Measurements from ENCODE around the gene DNASE1L2. TPM values are rescaled to one million over a fixed set of nuclear protein-coding genes. Genes with fewer than 3 reads are reported as not detected.
A peak's percentile ranks its signal among the peaks of the same experiment; 100 is the strongest.

Gene DNASE1L2
- total RNA-seq, 1 experiment from 2014 or later = 0.27 TPM

GRCh38 chr16:2284001-2284770, 47.9 kb downstream of the DNASE1L2 start:
- BruUV-seq (replicated peaks) = no TSS peak
- ChIA-PET CTCF (no interaction called here), POLR2A (no interaction called here)
- Mint-ChIP-seq H3K4me3 (ENCODE audit: unreplicated experiment) (no peak overlapping the region), H3K4me1 (ENCODE audit: low read depth, unreplicated experiment) (no peaks in the 10 kb centered on the region), H3K36me3 (ENCODE audit: insufficient read depth, unreplicated experiment) (peaks cover 6% of the 10 kb centered on the region), H3K9me3 (ENCODE audit: unreplicated experiment) (no peaks in the 10 kb centered on the region), H3K27me3 (ENCODE audit: insufficient read depth, unreplicated experiment) (peaks cover 3% of the 10 kb centered on the region), H3K27ac (ENCODE audit: unreplicated experiment) (peak overlapping the region; percentile 47)
- Histone ChIP-seq H3K27me3 (replicated peaks; ENCODE audit: control insufficient read depth, insufficient read depth, low read length) (no peaks in the 10 kb centered on the region), H3K36me3 (ENCODE audit: control insufficient read depth, insufficient read depth, low read length) (no peaks in the 10 kb centered on the region), H3K4me1 (no peaks in the 10 kb centered on the region), H3K9me3 (no peaks in the 10 kb centered on the region), H3K4me3 (ENCODE audit: low read depth, low read length) (no peak overlapping the region)
- TF ChIP-seq, protein P1, sequence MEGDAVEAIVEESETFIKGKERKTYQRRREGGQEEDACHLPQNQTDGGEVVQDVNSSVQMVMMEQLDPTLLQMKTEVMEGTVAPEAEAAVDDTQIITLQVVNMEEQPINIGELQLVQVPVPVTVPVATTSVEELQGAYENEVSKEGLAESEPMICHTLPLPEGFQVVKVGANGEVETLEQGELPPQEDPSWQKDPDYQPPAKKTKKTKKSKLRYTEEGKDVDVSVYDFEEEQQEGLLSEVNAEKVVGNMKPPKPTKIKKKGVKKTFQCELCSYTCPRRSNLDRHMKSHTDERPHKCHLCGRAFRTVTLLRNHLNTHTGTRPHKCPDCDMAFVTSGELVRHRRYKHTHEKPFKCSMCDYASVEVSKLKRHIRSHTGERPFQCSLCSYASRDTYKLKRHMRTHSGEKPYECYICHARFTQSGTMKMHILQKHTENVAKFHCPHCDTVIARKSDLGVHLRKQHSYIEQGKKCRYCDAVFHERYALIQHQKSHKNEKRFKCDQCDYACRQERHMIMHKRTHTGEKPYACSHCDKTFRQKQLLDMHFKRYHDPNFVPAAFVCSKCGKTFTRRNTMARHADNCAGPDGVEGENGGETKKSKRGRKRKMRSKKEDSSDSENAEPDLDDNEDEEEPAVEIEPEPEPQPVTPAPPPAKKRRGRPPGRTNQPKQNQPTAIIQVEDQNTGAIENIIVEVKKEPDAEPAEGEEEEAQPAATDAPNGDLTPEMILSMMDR (IDR thresholded peaks at IDR 0.05; ENCODE audit: insufficient read depth in 1 of 2, low read depth in 1 of 2, low read length in 1 of 2, severe bottlenecking in 1 of 2, unreplicated experiment in 1 of 2) = no peak
- intact Hi-C loops (cut with micrococcal nuclease; ENCODE audit: unreplicated experiment) = no loop called here
- no peak for DNase-seq

GRCh38 chr16:2284797-2285576, 48.7 kb downstream of the DNASE1L2 start:
- Histone ChIP-seq H3K4me3 (ENCODE audit: low read depth, low read length) (no peak overlapping the region), H3K27me3 (replicated peaks; ENCODE audit: control insufficient read depth, insufficient read depth, low read length) (no peaks in the 10 kb centered on the region), H3K4me1 (no peaks in the 10 kb centered on the region), H3K36me3 (ENCODE audit: control insufficient read depth, insufficient read depth, low read length) (no peaks in the 10 kb centered on the region), H3K9me3 (no peaks in the 10 kb centered on the region)
- TF ChIP-seq, protein P1 (IDR thresholded peaks at IDR 0.05; ENCODE audit: insufficient read depth in 1 of 2, low read depth in 1 of 2, low read length in 1 of 2, severe bottlenecking in 1 of 2, unreplicated experiment in 1 of 2) = no peak
- ChIA-PET POLR2A (no interaction called here), CTCF (no interaction called here)
- Mint-ChIP-seq H3K4me3 (ENCODE audit: unreplicated experiment) (no peak overlapping the region), H3K27me3 (ENCODE audit: insufficient read depth, unreplicated experiment) (peaks cover 3% of the 10 kb centered on the region), H3K36me3 (ENCODE audit: insufficient read depth, unreplicated experiment) (peaks cover 6% of the 10 kb centered on the region), H3K9me3 (ENCODE audit: unreplicated experiment) (no peaks in the 10 kb centered on the region), H3K4me1 (ENCODE audit: low read depth, unreplicated experiment) (no peaks in the 10 kb centered on the region), H3K27ac (ENCODE audit: unreplicated experiment) (no peak overlapping the region)
- intact Hi-C loops (cut with micrococcal nuclease; ENCODE audit: unreplicated experiment) = no loop called here
- no TSS peak for BruUV-seq (replicated peaks)
- DNase-seq = no peak

- BruUV-seq (replicated peaks) = no TSS peak
- no peaks in the 10 kb centered on the region for H3K27me3 ChIP-seq (replicated peaks; ENCODE audit: control insufficient read depth, insufficient read depth, low read length)
- ChIA-PET POLR2A (no interaction called here), CTCF (no interaction called here)
- no peaks in the 10 kb centered on the region for H3K4me1 ChIP-seq
- Mint-ChIP-seq H3K4me1 (ENCODE audit: low read depth, unreplicated experiment) (no peaks in the 10 kb centered on the region), H3K4me3 (ENCODE audit: unreplicated experiment) (no peak overlapping the region), H3K27me3 (ENCODE audit: insufficient read depth, unreplicated experiment) (peaks cover under 1% of the 10 kb centered on the region), H3K36me3 (ENCODE audit: insufficient read depth, unreplicated experiment) (peaks cover 3% of the 10 kb centered on the region), H3K9me3 (ENCODE audit: unreplicated experiment) (no peaks in the 10 kb centered on the region), H3K27ac (ENCODE audit: unreplicated experiment) (no peak overlapping the region)
- no peak for DNase-seq
- H3K36me3 ChIP-seq (ENCODE audit: control insufficient read depth, insufficient read depth, low read length) = no peaks in the 10 kb centered on the region
- H3K9me3 ChIP-seq = no peaks in the 10 kb centered on the region
- no peak overlapping the region for H3K4me3 ChIP-seq (ENCODE audit: low read depth, low read length)
- TF ChIP-seq, protein P1 (IDR thresholded peaks at IDR 0.05; ENCODE audit: insufficient read depth in 1 of 2, low read depth in 1 of 2, low read length in 1 of 2, severe bottlenecking in 1 of 2, unreplicated experiment in 1 of 2) = no peak
- intact Hi-C loops (cut with micrococcal nuclease; ENCODE audit: unreplicated experiment) = no loop called here
Observed at GRCh38 chr16:2285731-2286191, 49.5 kb downstream of the DNASE1L2 start.
